BLaER1 (cell line): ENCODE measurements around the gene GTF3C5.
A peak's percentile ranks its signal among the peaks of the same experiment; 100 is the strongest.
"Not testable (repeated sequence)": the region's sequence is repeated elsewhere in the genome, so short reads cannot be mapped to it uniquely, and the experiment has no call there.

Experiments
- H3K27ac ChIP-seq: shearing (Covaris generic); formaldehyde crosslinking; 2 replicates; pipeline ENCODE4 v1.8.1; 2022
- H3K27me3 ChIP-seq: shearing (Covaris generic); formaldehyde crosslinking; 2 replicates; pipeline ENCODE4 v1.8.1; 2022
- H3K36me3 ChIP-seq: shearing (Covaris generic); formaldehyde crosslinking; 2 replicates; pipeline ENCODE4 v1.8.1; 2022
- H3K4me1 ChIP-seq: shearing (Covaris generic); formaldehyde crosslinking; 2 replicates; pipeline ENCODE4 v1.8.1; 2022
- H3K4me2 ChIP-seq: shearing (Covaris generic); formaldehyde crosslinking; 2 replicates; pipeline ENCODE4 v1.8.1; 2022
- H3K4me3 ChIP-seq: shearing (Covaris generic); formaldehyde crosslinking; 2 replicates; pipeline ENCODE4 v1.8.1; 2022
- H3K9ac ChIP-seq: shearing (Covaris generic); formaldehyde crosslinking; 2 replicates; pipeline ENCODE4 v1.8.1; 2022
- H3K9me3 ChIP-seq: shearing (Covaris generic); formaldehyde crosslinking; 2 replicates; pipeline ENCODE4 v1.8.1; 2022
- H4K20me1 ChIP-seq: shearing (Covaris generic); formaldehyde crosslinking; 2 replicates; pipeline ENCODE4 v1.8.1; 2022
- Cebpa-rat ChIP-seq: shearing (Covaris generic); IDR thresholded peaks from 2 replicates; pipeline ENCODE4 v1.8.1; 2022

Gene GTF3C5

GRCh38 chr9:132988244-132989013 is 42.4 kb upstream of the GTF3C5 start:
- Histone ChIP-seq H3K27me3 (no peaks in the 10 kb centered on the region), H3K27ac (0 out of 2 replicates have a peak overlapping the region, but pooled peaks have one; percentile 38), H3K9me3 (no peaks in the 10 kb centered on the region), H3K36me3 (no peaks in the 10 kb centered on the region), H3K9ac (no peak overlapping the region), H3K4me1 (peaks cover 100% of the 10 kb centered on the region), H4K20me1 (no peaks in the 10 kb centered on the region), H3K4me2 (peak overlapping the region; percentile 93), H3K4me3 (no peak overlapping the region)
- TF ChIP-seq Cebpa-rat: no peak

GRCh38 chr9:132989014-132989310 is 41.8 kb upstream of the GTF3C5 start:
- Histone ChIP-seq H3K9me3 (no peaks in the 10 kb centered on the region), H3K4me3 (no peak overlapping the region), H3K4me2 (peak overlapping the region; percentile 89), H4K20me1 (no peaks in the 10 kb centered on the region), H3K27ac (0 out of 2 replicates have a peak overlapping the region, but pooled peaks have one; percentile 38), H3K9ac (no peak overlapping the region), H3K4me1 (peaks cover 100% of the 10 kb centered on the region), H3K36me3 (no peaks in the 10 kb centered on the region), H3K27me3 (no peaks in the 10 kb centered on the region)
- TF ChIP-seq Cebpa-rat: no peak

- H3K9ac ChIP-seq: no peak overlapping the region
- H3K4me1 ChIP-seq: peaks cover 100% of the 10 kb centered on the region
- no peaks in the 10 kb centered on the region for H3K36me3 ChIP-seq
- H3K4me2 ChIP-seq: peak overlapping the region; percentile 89
- no peaks in the 10 kb centered on the region for H4K20me1 ChIP-seq
- no peaks in the 10 kb centered on the region for H3K27me3 ChIP-seq
- TF ChIP-seq Cebpa-rat: no peak
- no peak overlapping the region for H3K4me3 ChIP-seq
- no peaks in the 10 kb centered on the region for H3K9me3 ChIP-seq
- no peak overlapping the region for H3K27ac ChIP-seq
Measured at GRCh38 chr9:132989414-132989996, 41.3 kb upstream of the GTF3C5 start.

GRCh38 chr9:132989998-132990557 is 40.7 kb upstream of the GTF3C5 start:
- H3K27me3 ChIP-seq, H3K4me3 ChIP-seq, H3K36me3 ChIP-seq, H3K9ac ChIP-seq, H4K20me1 ChIP-seq, H3K9me3 ChIP-seq: not testable (repeated sequence)
- H3K27ac ChIP-seq: peak overlapping the region; percentile 87; the same call in 1 of the 2 replicates
- peaks cover 100% of the 10 kb centered on the region for H3K4me1 ChIP-seq
- H3K4me2 ChIP-seq: peak overlapping the region; percentile 89

GRCh38 chr9:132990781-132991180 is 40.0 kb upstream of the GTF3C5 start:
- peak overlapping the region; percentile 89 for H3K4me2 ChIP-seq
- peaks cover 100% of the 10 kb centered on the region for H3K4me1 ChIP-seq
- H3K36me3 ChIP-seq: no peaks in the 10 kb centered on the region
- H3K9ac ChIP-seq: peak overlapping the region; percentile 75
- no peaks in the 10 kb centered on the region for H3K9me3 ChIP-seq
- TF ChIP-seq Cebpa-rat: no peak
- H4K20me1 ChIP-seq: no peaks in the 10 kb centered on the region
- H3K27ac ChIP-seq: peak overlapping the region; percentile 87
- H3K27me3 ChIP-seq: no peaks in the 10 kb centered on the region
- H3K4me3 ChIP-seq: peak overlapping the region; percentile 49; the same call in 1 of the 2 replicates

GRCh38 chr9:132991351-132992300 is 39.2 kb upstream of the GTF3C5 start:
- Histone ChIP-seq H3K4me2 (peak overlapping the region; percentile 89), H4K20me1 (no peaks in the 10 kb centered on the region), H3K4me1 (peaks cover 100% of the 10 kb centered on the region), H3K27me3 (no peaks in the 10 kb centered on the region), H3K36me3 (no peaks in the 10 kb centered on the region), H3K9me3 (no peaks in the 10 kb centered on the region), H3K9ac (peak overlapping the region; percentile 75), H3K4me3 (peak overlapping the region; percentile 49; the same call in 1 of the 2 replicates), H3K27ac (peak overlapping the region; percentile 87)
- TF ChIP-seq Cebpa-rat: no peak

GRCh38 chr9:132993511-132993939 is 37.3 kb upstream of the GTF3C5 start:
- 0 out of 2 replicates have a peak overlapping the region, but pooled peaks have one; percentile 23 for H3K27ac ChIP-seq
- no peaks in the 10 kb centered on the region for H3K27me3 ChIP-seq
- H3K4me1 ChIP-seq: peaks cover 94% of the 10 kb centered on the region
- no peaks in the 10 kb centered on the region for H3K36me3 ChIP-seq
- no peaks in the 10 kb centered on the region for H3K9me3 ChIP-seq
- H3K9ac ChIP-seq: peak overlapping the region; percentile 32; the same call in 1 of the 2 replicates
- peak overlapping the region; percentile 89 for H3K4me2 ChIP-seq
- TF ChIP-seq Cebpa-rat: no peak
- H4K20me1 ChIP-seq: no peaks in the 10 kb centered on the region
- no peak overlapping the region for H3K4me3 ChIP-seq

- peak overlapping the region; percentile 32; the same call in 1 of the 2 replicates for H3K9ac ChIP-seq
- H3K4me1 ChIP-seq: peaks cover 94% of the 10 kb centered on the region
- peak overlapping the region; percentile 23; the same call in 1 of the 2 replicates for H3K27ac ChIP-seq
- no peaks in the 10 kb centered on the region for H4K20me1 ChIP-seq
- no peak for TF ChIP-seq Cebpa-rat
- H3K4me2 ChIP-seq: peak overlapping the region; percentile 89
- H3K4me3 ChIP-seq: no peak overlapping the region
- no peaks in the 10 kb centered on the region for H3K36me3 ChIP-seq
- no peaks in the 10 kb centered on the region for H3K27me3 ChIP-seq
- H3K9me3 ChIP-seq: no peaks in the 10 kb centered on the region
Measured at GRCh38 chr9:132994410-132995120, 36.2 kb upstream of the GTF3C5 start.

- Histone ChIP-seq H3K9me3 (no peaks in the 10 kb centered on the region), H3K4me2 (peak overlapping the region; percentile 89), H3K4me3 (no peak overlapping the region), H3K9ac (no peak overlapping the region), H3K27me3 (no peaks in the 10 kb centered on the region), H3K4me1 (peaks cover 94% of the 10 kb centered on the region), H3K27ac (no peak overlapping the region), H3K36me3 (no peaks in the 10 kb centered on the region), H4K20me1 (no peaks in the 10 kb centered on the region)
- TF ChIP-seq Cebpa-rat: no peak
Measured at GRCh38 chr9:132995121-132995420, 35.7 kb upstream of the GTF3C5 start.
